ENCODE measurements around the gene SYTL5. TPM values are rescaled to one million over a fixed set of nuclear protein-coding genes. Genes with fewer than 3 reads are reported as not detected.
A peak's percentile ranks its signal among the peaks of the same experiment; 100 is the strongest.

Gene SYTL5
- polyA plus RNA-seq, 2 of the 4 experiments (the other 2 are of a cell fraction): 0.79 to 1.1 TPM

GRCh38 chrX:37997096-37997495 lies 9.3 kb upstream of the SYTL5 start:
- WGBS (ENCODE audit: missing lambda C conversion rate): 67% methylated on average over 1 of the region's 8 CpGs
- DNase-seq (ENCODE audit: low read depth in 1 of 2, low spot score in 1 of 2) (no peak), FAIRE-seq (no peak), ATAC-seq (no peak)
- Histone ChIP-seq H3K4me3 (no peak overlapping the region), H3K4me1 (peaks cover 3% of the 10 kb centered on the region; the same call in 1 of the 3 replicates), H3K27ac (no peak overlapping the region), H3K9me3 (no peaks in the 10 kb centered on the region), H3K4me2 (no peak overlapping the region)
- TF ChIP-seq ELK1 (IDR thresholded peaks at IDR 0.05; ENCODE audit: low read depth, low read length): no peak
- no peak for TF ChIP-seq JUN (IDR thresholded peaks at IDR 0.05)
- TF ChIP-seq SREBF2 (IDR thresholded peaks at IDR 0.05): no peak
- no peak for TF ChIP-seq MAZ (IDR thresholded peaks at IDR 0.05; ENCODE audit: borderline replicate concordance, low read depth, low read length)
- TF ChIP-seq KDM1A (IDR thresholded peaks at IDR 0.05; ENCODE audit: low read depth): no peak
- TF ChIP-seq HOXB13 (CRISPR knock-in tag; IDR thresholded peaks at IDR 0.05; ENCODE audit: low read depth): no peak
- no peak for TF ChIP-seq JUNB (IDR thresholded peaks at IDR 0.05)
- no peak for TF ChIP-seq HOXA7 (CRISPR knock-in tag; IDR thresholded peaks at IDR 0.05)
- no peak for TF ChIP-seq GATA3 (IDR thresholded peaks at IDR 0.05; ENCODE audit: borderline replicate concordance)
- TF ChIP-seq NFE2L2 (conservative IDR thresholded peaks at IDR 0.05; ENCODE audit: low read length): no peak
- TF ChIP-seq EHF (CRISPR knock-in tag; IDR thresholded peaks at IDR 0.05): no peak
- no peak for TF ChIP-seq POLR2AphosphoS2 (conservative IDR thresholded peaks at IDR 0.05; ENCODE audit: low read length)
- no peak for TF ChIP-seq SMC3 (IDR thresholded peaks at IDR 0.05)
- no peak for TF ChIP-seq PBX3 (IDR thresholded peaks at IDR 0.05)
- TF ChIP-seq E2F6 (IDR thresholded peaks at IDR 0.05; ENCODE audit: borderline replicate concordance, low read depth): no peak
- TF ChIP-seq ZFP36 (IDR thresholded peaks at IDR 0.05; ENCODE audit: borderline replicate concordance, partially characterized antibody): no peak
- no peak for TF ChIP-seq EP300 (IDR thresholded peaks at IDR 0.05)
- no peak for TF ChIP-seq RAD21 (conservative IDR thresholded peaks at IDR 0.05 in 1 of 2, IDR thresholded peaks at IDR 0.05 in 1 of 2)
- no peak for TF ChIP-seq ATOH8 (CRISPR knock-in tag; IDR thresholded peaks at IDR 0.05; ENCODE audit: low read depth)
- ChIA-PET CTCF (no interaction called here), POLR2A (interaction anchor here (0.5 kb wide), 1 partner anchor 74 kb away, joined by 3 read pairs; no protein-coding TSS in a partner anchor)

GRCh38 chrX:37998586-37999262 lies 7.6 kb upstream of the SYTL5 start:
- no peak overlapping the region for H3K4me3 ChIP-seq
- TF ChIP-seq EP300 (IDR thresholded peaks at IDR 0.05) (no peak), HOXB13 (CRISPR knock-in tag; IDR thresholded peaks at IDR 0.05; ENCODE audit: low read depth) (no peak), CHD2 (IDR thresholded peaks at IDR 0.05; ENCODE audit: low read length, partially characterized antibody) (no peak), RNF2 (IDR thresholded peaks at IDR 0.05; ENCODE audit: borderline replicate concordance, low read depth) (no peak), FOSL2 (IDR thresholded peaks at IDR 0.05) (peak; percentile 21; the same call in 1 of the 2 replicates), FOSL2 (CRISPR knock-in tag; IDR thresholded peaks at IDR 0.05) (0 out of 2 replicates have a peak, but pooled peaks have one; percentile 18), CHD4 (IDR thresholded peaks at IDR 0.05; ENCODE audit: borderline replicate concordance) (no peak), SREBF2 (IDR thresholded peaks at IDR 0.05) (no peak), EHF (CRISPR knock-in tag; IDR thresholded peaks at IDR 0.05) (no peak), EHMT2 (IDR thresholded peaks at IDR 0.05; ENCODE audit: low read depth) (no peak)
- 18% methylated on average over 6 of the region's 7 CpGs for WGBS (ENCODE audit: missing lambda C conversion rate)
- H3K9me3 ChIP-seq: no peaks in the 10 kb centered on the region
- ATAC-seq (peak; percentile 79 to 83; a peak in 5 of 6 replicates), FAIRE-seq (no peak), DNase-seq (ENCODE audit: low read depth in 1 of 2, low spot score in 1 of 2) (peak in 1 of 2 experiments; percentile 14)
- ChIA-PET CTCF (no interaction called here), POLR2A (no interaction called here)
- H3K27ac ChIP-seq: no peak overlapping the region
- no peak overlapping the region for H3K4me2 ChIP-seq
- H3K4me1 ChIP-seq: peaks cover 3% of the 10 kb centered on the region; the same call in 1 of the 3 replicates

Measured in A549 (cell line).